ENCODE data around the gene PATL1.

The PATL1 gene

GRCh38 chr11:59611570-59612565, 57.0 kb downstream of the PATL1 start:
- no peak for DNase-seq

- DNase-seq, result no peak
These were observed 58.5 kb downstream of the PATL1 start for GRCh38 chr11:59610289-59610688.

GRCh38 chr11:59607703-59608454, 61.0 kb downstream of the PATL1 start:
- DNase-seq, result no peak

- no peak for DNase-seq
These were observed 66.4 kb downstream of the PATL1 start for GRCh38 chr11:59602432-59602831.

GRCh38 chr11:59601788-59602187, 67.0 kb downstream of the PATL1 start:
- no peak for DNase-seq

- DNase-seq, result no peak
These were observed 68.2 kb downstream of the PATL1 start for GRCh38 chr11:59600636-59601035.

- no peak for DNase-seq
These were observed 68.6 kb downstream of the PATL1 start for GRCh38 chr11:59600234-59600633.

- DNase-seq, result no peak
These were observed 69.9 kb downstream of the PATL1 start for GRCh38 chr11:59598961-59599360.

Data from activated CD4-positive, alpha-beta T cell treated with anti-CD3 and anti-CD28 coated beads for 4 hours (primary cell).